Fibroblast of mammary gland (primary cell): ENCODE measurements around the gene ADNP2.

Experiments used
- DNase-seq: peaks from one replicate; pipeline ENCODE4 v3.0.0-alpha.2; 2010; ENCODE audit warnings: low read depth
- H3K4me3 ChIP-seq: 2 replicates; pipeline ENCODE4 v1.5.1; 2011; ENCODE audit warnings: low read depth, mild to moderate bottlenecking, low read length, moderate library complexity; ENCODE audit not compliant: control insufficient read depth
- TF ChIP-seq, protein P1 (sequence below): conservative IDR thresholded peaks from 2 replicates; pipeline ENCODE4 v1.5.1; 2011; ENCODE audit warnings: low read depth, low read length, inconsistent platforms; ENCODE audit not compliant: control insufficient read depth, insufficient read depth

ADNP2 gene

DNA sequence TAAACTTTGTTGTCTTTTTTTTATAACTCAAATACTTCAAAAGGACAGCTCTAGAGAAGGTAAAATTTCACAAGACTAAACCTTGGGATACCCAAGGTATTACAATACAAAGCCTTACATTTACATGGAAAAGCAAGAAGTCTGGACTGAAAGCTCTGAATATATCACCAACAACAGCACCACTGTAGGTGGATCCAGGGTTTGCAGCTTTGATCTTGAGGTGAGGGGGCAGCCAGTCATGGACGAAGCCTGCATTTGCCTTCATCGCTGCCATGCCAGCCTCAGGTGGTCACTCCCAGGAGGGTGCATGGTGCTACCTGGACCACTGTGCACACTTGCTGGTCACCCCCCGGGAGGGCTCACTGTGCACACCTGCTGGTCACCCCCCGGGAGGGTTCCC, 38.2 kb upstream of the ADNP2 start:
- TF ChIP-seq, protein P1, sequence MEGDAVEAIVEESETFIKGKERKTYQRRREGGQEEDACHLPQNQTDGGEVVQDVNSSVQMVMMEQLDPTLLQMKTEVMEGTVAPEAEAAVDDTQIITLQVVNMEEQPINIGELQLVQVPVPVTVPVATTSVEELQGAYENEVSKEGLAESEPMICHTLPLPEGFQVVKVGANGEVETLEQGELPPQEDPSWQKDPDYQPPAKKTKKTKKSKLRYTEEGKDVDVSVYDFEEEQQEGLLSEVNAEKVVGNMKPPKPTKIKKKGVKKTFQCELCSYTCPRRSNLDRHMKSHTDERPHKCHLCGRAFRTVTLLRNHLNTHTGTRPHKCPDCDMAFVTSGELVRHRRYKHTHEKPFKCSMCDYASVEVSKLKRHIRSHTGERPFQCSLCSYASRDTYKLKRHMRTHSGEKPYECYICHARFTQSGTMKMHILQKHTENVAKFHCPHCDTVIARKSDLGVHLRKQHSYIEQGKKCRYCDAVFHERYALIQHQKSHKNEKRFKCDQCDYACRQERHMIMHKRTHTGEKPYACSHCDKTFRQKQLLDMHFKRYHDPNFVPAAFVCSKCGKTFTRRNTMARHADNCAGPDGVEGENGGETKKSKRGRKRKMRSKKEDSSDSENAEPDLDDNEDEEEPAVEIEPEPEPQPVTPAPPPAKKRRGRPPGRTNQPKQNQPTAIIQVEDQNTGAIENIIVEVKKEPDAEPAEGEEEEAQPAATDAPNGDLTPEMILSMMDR, result no peak
- no peak for DNase-seq
- no peak overlapping the region for H3K4me3 ChIP-seq

DNA sequence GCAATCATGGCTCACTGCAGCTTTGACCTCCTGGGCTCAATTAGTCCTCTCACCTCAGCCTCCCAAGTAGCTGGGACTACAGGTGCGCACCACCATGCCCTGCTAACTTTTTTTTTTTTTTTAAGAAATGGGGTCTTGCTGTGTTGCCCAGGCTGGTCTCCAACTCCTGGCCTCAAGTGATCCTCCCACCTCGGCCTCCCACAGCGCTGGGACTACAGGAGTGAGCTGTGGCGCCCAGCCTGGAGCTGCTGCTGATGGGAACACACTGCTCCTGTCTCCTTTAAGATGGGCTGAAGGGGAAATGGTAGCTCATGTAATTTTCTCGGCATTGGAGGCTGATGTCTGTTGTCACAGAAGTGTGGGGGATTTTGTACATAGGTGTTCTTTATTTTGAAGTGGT, 34.9 kb upstream of the ADNP2 start:
- TF ChIP-seq, protein P1, result no peak
- no peak overlapping the region for H3K4me3 ChIP-seq
- DNase-seq, result no peak

DNA sequence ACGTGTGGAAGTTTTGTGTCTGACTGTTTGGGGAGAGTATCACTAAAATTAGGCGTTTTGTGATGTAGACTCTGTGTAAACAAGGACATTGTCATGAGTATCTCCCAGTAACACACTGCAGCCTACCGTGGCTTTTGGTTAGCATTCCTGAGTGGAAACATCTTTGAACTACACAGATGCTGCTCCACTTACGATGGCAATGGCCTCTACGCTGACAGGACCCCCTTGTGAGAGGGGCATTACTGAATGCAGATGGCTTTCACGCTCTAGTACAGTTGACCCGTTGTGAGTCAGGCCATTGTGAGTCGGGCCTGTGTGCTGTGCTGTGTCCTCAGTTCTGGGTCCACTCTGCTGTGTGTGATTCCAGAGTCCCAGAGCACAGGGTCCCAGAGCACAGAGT, 34.4 kb upstream of the ADNP2 start:
- no peak for DNase-seq
- H3K4me3 ChIP-seq, result no peak overlapping the region

DNA sequence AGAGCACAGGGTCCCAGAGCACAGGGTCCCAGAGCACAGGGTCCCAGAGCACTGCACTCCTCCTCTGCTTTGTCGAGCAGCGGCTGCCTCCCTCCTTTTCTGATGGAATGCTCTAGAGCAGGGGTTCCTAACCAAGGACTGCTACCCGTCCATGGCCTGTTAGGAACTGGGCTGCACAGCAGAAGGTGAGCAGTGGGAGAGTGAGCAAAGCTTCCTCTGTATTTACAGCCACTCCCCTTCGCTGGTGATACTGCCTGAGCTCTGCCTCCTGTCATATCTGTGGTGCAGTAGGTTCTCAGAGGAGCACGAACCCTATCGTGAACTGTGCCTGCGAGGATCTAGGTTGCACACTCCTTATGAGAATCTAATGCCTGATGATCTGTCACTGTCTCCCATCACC, 33.1 kb upstream of the ADNP2 start:
- TF ChIP-seq, protein P1, result no peak
- H3K4me3 ChIP-seq, result no peak overlapping the region
- no peak for DNase-seq

More for the DNA sequence above, 34.4 kb upstream of the ADNP2 start:
- TF ChIP-seq, protein P1, result no peak

DNA sequence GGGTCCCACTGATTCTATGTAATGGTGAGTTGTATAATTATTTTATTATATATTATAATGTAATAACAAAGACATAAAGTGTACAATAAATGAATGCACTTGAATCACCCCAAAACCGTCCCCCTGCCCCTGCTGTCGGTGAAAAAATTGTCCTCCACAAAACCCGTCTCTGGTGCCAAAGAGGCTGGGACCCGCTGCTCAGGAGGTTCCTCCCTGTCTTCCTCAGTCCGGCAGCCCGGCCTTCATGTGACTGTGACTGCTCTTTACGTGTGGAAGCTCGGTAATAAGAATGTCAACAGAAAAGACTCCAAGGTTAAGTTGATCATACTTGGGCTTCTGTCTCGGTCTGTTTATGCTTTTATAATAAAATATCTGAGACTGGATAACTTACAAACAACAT, 32.7 kb upstream of the ADNP2 start:
- DNase-seq, result no peak
- TF ChIP-seq, protein P1, result no peak
- no peak overlapping the region for H3K4me3 ChIP-seq

DNA sequence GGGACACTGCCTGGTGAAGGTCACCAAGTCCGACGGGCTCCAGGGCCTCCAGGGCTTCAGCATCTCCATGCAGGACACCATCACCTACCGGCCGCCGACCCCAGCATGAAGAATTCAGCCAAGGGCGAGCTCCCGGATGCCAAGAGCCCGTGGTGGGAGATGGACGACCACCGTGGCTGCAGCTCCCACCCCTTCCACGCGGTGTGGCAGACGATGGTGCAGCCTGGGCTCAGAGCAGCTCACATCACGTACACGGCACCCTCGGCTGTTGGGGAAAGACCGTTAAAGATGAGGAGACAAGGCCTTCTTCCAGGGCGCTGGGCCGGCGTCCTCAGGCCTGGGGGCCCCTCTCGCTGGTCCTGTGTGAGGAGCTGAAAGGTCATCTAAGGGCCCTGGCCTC, 31.2 kb upstream of the ADNP2 start:
- DNase-seq, result no peak
- TF ChIP-seq, protein P1, result no peak
- no peak overlapping the region for H3K4me3 ChIP-seq

DNA sequence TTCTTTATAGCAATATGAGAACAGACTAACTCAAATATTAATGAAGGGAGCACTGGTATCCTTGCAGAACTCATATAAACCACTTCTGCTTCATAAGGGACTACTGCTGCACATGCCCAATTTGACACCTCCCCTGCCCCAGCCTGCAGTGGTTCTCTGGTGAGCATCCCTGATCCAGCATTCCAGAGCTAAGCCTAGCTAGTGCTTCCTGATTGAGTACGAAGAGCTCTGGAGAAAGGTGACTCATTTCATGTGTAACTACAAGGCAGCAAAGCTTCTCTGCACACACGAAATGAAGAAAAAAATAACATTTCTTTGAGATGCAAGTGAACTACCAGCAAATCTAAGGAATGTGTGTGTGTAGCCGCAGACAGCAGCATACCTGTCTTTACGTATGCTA, 22.8 kb upstream of the ADNP2 start:
- TF ChIP-seq, protein P1, result no peak
- DNase-seq, result no peak
- H3K4me3 ChIP-seq, result no peak overlapping the region
